PC-3 (cell line): Measurements from ENCODE around the gene CADPS2. TPM values are rescaled to one million over a fixed set of nuclear protein-coding genes. Genes with fewer than 3 reads are reported as not detected.

Experiments
- ATAC-seq: fragments of 200-7000 bp; cut with Tn5 transposase; 2 replicates; pipeline ENCODE4 v1.9.1; 2020; ENCODE audit warnings: mild to moderate bottlenecking, moderate library complexity
- BruUV-seq: library from RNA; stranded (reverse); fragments of 400-500 nt; replicated peaks from 2 replicates; lab custom pipeline; 2021; lab: Mats Ljungman, UMichigan
- CTCF ChIA-PET: fragments of 300-600 bp; sonication (Branson Sonifier 250); formaldehyde crosslinking; loops from one replicate; lab custom pipeline; 2022; ENCODE audit warnings: antibody characterized with exemption; lab: Charles Lee
- POLR2A ChIA-PET: fragments of 300-600 bp; sonication (Branson Sonifier 250); formaldehyde crosslinking; loops from one replicate; lab custom pipeline; 2022; ENCODE audit warnings: antibody characterized with exemption; ENCODE audit not compliant: unreplicated experiment; lab: Charles Lee
- DNase-seq: peaks from one replicate; pipeline ENCODE4 v3.0.0-alpha.2; 2015
- H2AFZ ChIP-seq: fragments of 300-600 bp; sonication (generic); 2 replicates; pipeline ENCODE4 v1.6.0; 2016; ENCODE audit warnings: antibody characterized with exemption, low read length
- H3F3A ChIP-seq: fragments of 300-600 bp; sonication (generic); one replicate; pipeline ENCODE4 v1.6.0; 2017; ENCODE audit warnings: antibody characterized with exemption, low read length, control low read depth, mild to moderate bottlenecking; ENCODE audit not compliant: unreplicated experiment
- H3K27ac ChIP-seq: fragments of 300-600 bp; sonication (generic); 2 replicates; pipeline ENCODE4 v1.5.1; 2016; ENCODE audit warnings: mild to moderate bottlenecking, low read length
- H3K27me3 ChIP-seq: fragments of 300-600 bp; sonication (generic); 2 replicates; pipeline ENCODE4 v1.6.1; 2016; ENCODE audit warnings: low read length, mixed read lengths
- H3K36me3 ChIP-seq: fragments of 300-600 bp; sonication (generic); 2 replicates; pipeline ENCODE4 v1.6.1; 2016; ENCODE audit warnings: low read depth, mixed run types, low read length, mixed read lengths
- H3K4me1 ChIP-seq: fragments of 300-600 bp; sonication (generic); 2 replicates; pipeline ENCODE4 v1.5.1; 2016; ENCODE audit warnings: low read length; ENCODE audit not compliant: insufficient read depth
- H3K4me2 ChIP-seq: fragments of 300-600 bp; sonication (generic); 2 replicates; pipeline ENCODE4 v1.6.0; 2016; ENCODE audit warnings: low read length
- H3K4me3 ChIP-seq: fragments of 300-600 bp; sonication (generic); 2 replicates; pipeline ENCODE4 v1.5.1; 2016; ENCODE audit warnings: mild to moderate bottlenecking, low read length, mixed read lengths
- H3K79me2 ChIP-seq: fragments of 300-600 bp; sonication (generic); 2 replicates; pipeline ENCODE4 v1.6.1; 2017; ENCODE audit warnings: low read length, mixed read lengths
- H3K9ac ChIP-seq: fragments of 300-600 bp; sonication (generic); 2 replicates; pipeline ENCODE4 v1.6.0; 2016; ENCODE audit warnings: mild to moderate bottlenecking, low read length
- H3K9me2 ChIP-seq: fragments of 300-600 bp; sonication (generic); replicated peaks from 2 replicates; pipeline ENCODE4 v1.6.1; 2016; ENCODE audit warnings: mixed run types, low read length, mixed read lengths
- H3K9me3 ChIP-seq: fragments of 300-600 bp; sonication (generic); 2 replicates; pipeline ENCODE4 v1.6.1; 2016; ENCODE audit warnings: low read length, mixed read lengths
- H4K20me1 ChIP-seq: fragments of 300-600 bp; sonication (generic); 2 replicates; pipeline ENCODE4 v1.6.1; 2016; ENCODE audit warnings: low read length, mixed read lengths
- EZH2 ChIP-seq: fragments of 300-600 bp; sonication (generic); IDR thresholded peaks from one replicate; pipeline ENCODE4 v1.6.1; 2017; ENCODE audit warnings: antibody characterized with exemption, mild to moderate bottlenecking, low read length; ENCODE audit not compliant: unreplicated experiment
- EZH2phosphoT487 ChIP-seq: fragments of 300-600 bp; sonication (generic); IDR thresholded peaks from 2 replicates; pipeline ENCODE4 v1.6.1; 2018; ENCODE audit warnings: mild to moderate bottlenecking, antibody characterized with exemption, low read length, borderline replicate concordance
- intact Hi-C: fragments of 100-400 bp; cut with micrococcal nuclease; formaldehyde crosslinking; loops from 2 replicates; pipeline ENCODE4 v1.9.0; 2023
- total RNA-seq: library from RNA; depleted of rRNA; stranded (reverse); fragments of >200 nt; gene quantifications from 2 replicates; pipeline ENCODE4 v1.2.3, GENCODE V29; 2014
- TF ChIP-seq, protein P1 (sequence below): fragments of 300-600 bp; sonication (generic); conservative IDR thresholded peaks from 2 replicates; pipeline ENCODE4 v1.5.1; 2017; ENCODE audit warnings: antibody characterized with exemption, low read depth, mild to moderate bottlenecking, low read length

Gene CADPS2
- total RNA-seq, 1 experiment from 2014 or later: 9.4 TPM

DNA sequence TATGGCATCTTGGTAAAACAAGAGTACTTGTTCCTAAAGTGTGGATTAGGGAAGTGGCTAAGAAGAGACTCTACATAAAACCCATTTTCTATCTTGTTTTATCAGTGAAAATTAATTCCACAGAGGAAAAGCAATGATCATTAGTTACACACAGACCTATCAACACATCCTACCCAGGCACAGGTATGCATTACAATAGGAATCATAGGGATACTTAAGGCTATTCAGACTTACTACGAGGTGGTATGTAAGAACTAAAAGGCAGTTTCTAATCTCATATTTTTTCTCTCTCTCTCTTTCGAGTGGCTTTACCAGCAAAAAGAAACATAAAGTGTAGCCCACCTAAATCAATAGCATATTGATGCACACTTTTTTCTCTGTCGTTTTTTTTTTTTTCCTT is 415.4 kb downstream of the CADPS2 start:
- ChIA-PET CTCF (no interaction called here), POLR2A (no interaction called here)
- no peaks in the 10 kb centered on the region for H3K4me1 ChIP-seq
- no peaks in the 10 kb centered on the region for H3K79me2 ChIP-seq
- intact Hi-C loops: no loop called here
- H3K9me2 ChIP-seq: no peaks in the 10 kb centered on the region
- no peaks in the 10 kb centered on the region for H3K36me3 ChIP-seq
- H3K4me3 ChIP-seq: no peak overlapping the region
- no peak for ATAC-seq
- BruUV-seq: no TSS peak
- H4K20me1 ChIP-seq: no peaks in the 10 kb centered on the region
- no peak overlapping the region for H2AFZ ChIP-seq
- H3K9me3 ChIP-seq: no peaks in the 10 kb centered on the region
- no peaks in the 10 kb centered on the region for H3F3A ChIP-seq
- H3K9ac ChIP-seq: no peak overlapping the region
- H3K27ac ChIP-seq: no peak overlapping the region
- no peaks in the 10 kb centered on the region for H3K27me3 ChIP-seq
- DNase-seq: no peak
- TF ChIP-seq, protein P1, sequence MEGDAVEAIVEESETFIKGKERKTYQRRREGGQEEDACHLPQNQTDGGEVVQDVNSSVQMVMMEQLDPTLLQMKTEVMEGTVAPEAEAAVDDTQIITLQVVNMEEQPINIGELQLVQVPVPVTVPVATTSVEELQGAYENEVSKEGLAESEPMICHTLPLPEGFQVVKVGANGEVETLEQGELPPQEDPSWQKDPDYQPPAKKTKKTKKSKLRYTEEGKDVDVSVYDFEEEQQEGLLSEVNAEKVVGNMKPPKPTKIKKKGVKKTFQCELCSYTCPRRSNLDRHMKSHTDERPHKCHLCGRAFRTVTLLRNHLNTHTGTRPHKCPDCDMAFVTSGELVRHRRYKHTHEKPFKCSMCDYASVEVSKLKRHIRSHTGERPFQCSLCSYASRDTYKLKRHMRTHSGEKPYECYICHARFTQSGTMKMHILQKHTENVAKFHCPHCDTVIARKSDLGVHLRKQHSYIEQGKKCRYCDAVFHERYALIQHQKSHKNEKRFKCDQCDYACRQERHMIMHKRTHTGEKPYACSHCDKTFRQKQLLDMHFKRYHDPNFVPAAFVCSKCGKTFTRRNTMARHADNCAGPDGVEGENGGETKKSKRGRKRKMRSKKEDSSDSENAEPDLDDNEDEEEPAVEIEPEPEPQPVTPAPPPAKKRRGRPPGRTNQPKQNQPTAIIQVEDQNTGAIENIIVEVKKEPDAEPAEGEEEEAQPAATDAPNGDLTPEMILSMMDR: no peak
- TF ChIP-seq EZH2: no peak
- no peak for TF ChIP-seq EZH2phosphoT487
- no peak overlapping the region for H3K4me2 ChIP-seq

DNA sequence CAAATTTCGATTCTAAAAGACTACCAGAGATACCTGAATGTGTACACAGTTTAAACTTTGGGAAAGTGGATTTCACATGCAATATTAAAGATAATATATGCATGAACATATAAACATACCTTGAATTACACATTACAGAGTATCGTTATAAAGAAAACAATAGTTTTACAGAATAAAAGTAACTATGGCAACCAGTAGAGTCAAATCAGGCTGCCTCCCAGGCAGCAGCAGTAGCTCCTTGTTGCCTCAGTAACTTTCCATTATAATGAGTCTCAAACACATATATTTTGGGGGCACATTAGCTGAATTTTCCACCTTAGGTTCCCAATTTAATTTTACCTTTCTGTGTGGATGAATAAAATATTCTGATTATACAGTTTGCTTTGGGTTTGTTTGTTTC is 417.3 kb downstream of the CADPS2 start:
- Histone ChIP-seq H3K4me1 (no peaks in the 10 kb centered on the region), H4K20me1 (no peaks in the 10 kb centered on the region), H3K27me3 (no peaks in the 10 kb centered on the region), H3K9me3 (no peaks in the 10 kb centered on the region), H3F3A (no peaks in the 10 kb centered on the region), H2AFZ (no peak overlapping the region), H3K36me3 (no peaks in the 10 kb centered on the region), H3K9me2 (no peaks in the 10 kb centered on the region), H3K9ac (no peak overlapping the region), H3K79me2 (no peaks in the 10 kb centered on the region), H3K27ac (no peak overlapping the region), H3K4me2 (no peak overlapping the region), H3K4me3 (no peak overlapping the region)
- no TSS peak for BruUV-seq
- POLR2A ChIA-PET: no interaction called here
- DNase-seq (no peak), ATAC-seq (no peak)
- TF ChIP-seq, protein P1: no peak
- TF ChIP-seq EZH2phosphoT487 (no peak), EZH2 (no peak)
- intact Hi-C loops: no loop called here
- CTCF ChIA-PET: no interaction called here

DNA sequence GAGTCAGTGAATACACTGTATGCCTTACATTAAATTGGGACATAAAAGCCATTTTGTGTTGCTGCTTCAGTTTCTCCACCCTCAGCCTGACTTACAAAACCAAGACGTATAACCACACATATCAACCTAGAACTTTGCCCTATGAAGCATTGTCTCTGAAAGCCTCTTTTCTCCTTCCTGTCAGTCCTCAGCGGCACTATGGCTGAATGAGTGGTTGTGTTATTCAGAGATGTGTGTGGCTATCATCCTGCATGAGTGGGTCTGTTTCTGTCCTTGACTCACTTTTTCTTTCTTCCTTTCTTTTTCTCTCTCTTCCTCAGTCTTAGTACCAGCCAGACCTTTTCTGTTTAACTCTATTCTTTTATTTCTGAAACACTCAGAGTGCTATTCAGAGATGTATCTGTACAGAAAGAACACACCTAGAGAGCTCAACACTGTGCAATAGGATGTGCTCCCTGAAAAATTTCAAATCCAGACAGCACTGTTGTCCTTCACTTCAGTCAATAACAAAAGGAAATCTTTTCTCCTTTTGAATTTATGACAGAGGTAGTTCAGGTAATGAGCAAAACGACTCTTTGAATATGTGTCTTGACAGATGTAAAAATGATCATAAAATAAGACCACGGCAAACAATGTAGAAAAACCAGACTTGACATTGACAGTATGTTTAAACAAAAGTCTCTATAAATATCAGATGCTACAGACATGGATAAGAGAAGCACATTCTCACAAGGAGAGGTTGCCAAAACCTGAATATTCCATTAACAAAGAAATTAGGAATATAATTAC is 418.4 kb downstream of the CADPS2 start:
- H3K9ac ChIP-seq: no peak overlapping the region
- ATAC-seq: no peak
- DNase-seq: no peak
- no peaks in the 10 kb centered on the region for H3K4me1 ChIP-seq
- H4K20me1 ChIP-seq: no peaks in the 10 kb centered on the region
- H3K79me2 ChIP-seq: no peaks in the 10 kb centered on the region
- no peaks in the 10 kb centered on the region for H3K9me3 ChIP-seq
- H3K9me2 ChIP-seq: no peaks in the 10 kb centered on the region
- H3K27ac ChIP-seq: no peak overlapping the region
- ChIA-PET CTCF (no interaction called here), POLR2A (no interaction called here)
- no peaks in the 10 kb centered on the region for H3F3A ChIP-seq
- H3K4me3 ChIP-seq: no peak overlapping the region
- H2AFZ ChIP-seq: no peak overlapping the region
- TF ChIP-seq EZH2 (no peak), EZH2phosphoT487 (no peak)
- TF ChIP-seq, protein P1: no peak
- no peak overlapping the region for H3K4me2 ChIP-seq
- intact Hi-C loops: no loop called here
- no peaks in the 10 kb centered on the region for H3K36me3 ChIP-seq
- no peaks in the 10 kb centered on the region for H3K27me3 ChIP-seq
- no TSS peak for BruUV-seq
